Endothelial cell of umbilical vein (primary cell): ENCODE results near the gene SLAMF1. TPM values are rescaled to one million over a fixed set of nuclear protein-coding genes. Genes with fewer than 3 reads are reported as not detected.

ENCODE experiments used
- BruUV-seq: library from RNA; stranded (reverse); fragments of 400-500 nt; replicated peaks from 2 replicates; lab custom pipeline; 2021; lab: Mats Ljungman, UMichigan
- CTCF ChIA-PET: fragments of 300-600, 350-600 bp; sonication (Branson Sonifier 250); formaldehyde crosslinking; loops from one replicate; lab custom pipeline; 2021; ENCODE audit warnings: antibody characterized with exemption, inconsistent platforms; lab: Charles Lee
- POLR2A ChIA-PET: fragments of 300-600, 350-600 bp; sonication (Branson Sonifier 250); formaldehyde crosslinking; loops from one replicate; lab custom pipeline; 2021; ENCODE audit warnings: antibody characterized with exemption, inconsistent platforms; lab: Charles Lee
- DNase-seq: peaks from one replicate; pipeline ENCODE4 v3.0.0-alpha.2; 2011; ENCODE audit warnings: low read depth, low spot score
- FAIRE-seq: peaks from 2 replicates; lab custom pipeline; 2011; peaks lifted over from hg19 to GRCh38; lab: Jason Lieb, UNC
- H2AFZ ChIP-seq: 2 replicates; pipeline ENCODE4 v1.6.0; 2012; ENCODE audit warnings: low read depth, low read length, control low read depth, inconsistent platforms
- H3K27ac ChIP-seq: 2 replicates; pipeline ENCODE4 v1.5.1; 2011; ENCODE audit warnings: low read depth, mild to moderate bottlenecking, control low read depth, low read length, moderate library complexity; ENCODE audit not compliant: insufficient read depth
- H3K27me3 ChIP-seq, 2 experiments: 2 replicates each; pipeline versions ENCODE4 v1.6.0 to v1.6.1; 2011; ENCODE audit warnings: low read length in 2 of 2, mixed read lengths in 1 of 2; ENCODE audit not compliant: control insufficient read depth in 2 of 2, insufficient read depth in 2 of 2
- H3K36me3 ChIP-seq, 2 experiments: 2 replicates in 1 of 2; 3 replicates in 1 of 2; pipeline ENCODE4 v1.5.1; 2011; ENCODE audit warnings: low read length in 2 of 2, mild to moderate bottlenecking in 1 of 2, moderate library complexity in 1 of 2; ENCODE audit not compliant: control insufficient read depth in 2 of 2, insufficient read depth in 2 of 2; ENCODE audit errors: extremely low read depth in 1 of 2
- H3K4me1 ChIP-seq: 3 replicates; pipeline ENCODE4 v1.5.1; 2011; ENCODE audit warnings: mild to moderate bottlenecking, low read length; ENCODE audit not compliant: control insufficient read depth, insufficient read depth; ENCODE audit errors: extremely low read depth
- H3K4me2 ChIP-seq: 2 replicates; pipeline ENCODE4 v1.6.1; 2011; ENCODE audit warnings: low read length, control low read depth, mixed read lengths; ENCODE audit not compliant: insufficient read depth
- H3K4me3 ChIP-seq, 3 experiments: fragments of 200-600 bp in 1 of 3; sonication (generic), shearing (Covaris generic) in 1 of 3; replicated peaks in 1 of 3; 2 replicates each; pipeline ENCODE4 v1.5.1; 2011 to 2016; ENCODE audit warnings: control low read depth in 3 of 3, low read length in 3 of 3, mild to moderate bottlenecking in 2 of 3, inconsistent platforms in 1 of 3, low read depth in 1 of 3, moderate library complexity in 1 of 3; ENCODE audit not compliant: insufficient read depth in 1 of 3
- H3K79me2 ChIP-seq: 2 replicates; pipeline ENCODE4 v1.6.0; 2012; ENCODE audit warnings: low read length, inconsistent platforms; ENCODE audit not compliant: control insufficient read depth, insufficient read depth
- H3K9ac ChIP-seq: replicated peaks from 2 replicates; pipeline ENCODE3; 2011; ENCODE audit warnings: low read length, control low read depth; ENCODE audit not compliant: insufficient read depth; ENCODE audit errors: extremely low read depth
- H3K9me1 ChIP-seq: replicated peaks from 3 replicates; pipeline ENCODE4 v1.6.0; 2011; ENCODE audit warnings: mild to moderate bottlenecking, low read length; ENCODE audit not compliant: control insufficient read depth, insufficient read depth; ENCODE audit errors: extremely low read depth
- H3K9me3 ChIP-seq: replicated peaks from 2 replicates; pipeline ENCODE4 v1.5.1; 2012; ENCODE audit warnings: low read length, inconsistent platforms; ENCODE audit not compliant: control insufficient read depth, insufficient read depth
- H4K20me1 ChIP-seq: replicated peaks from 2 replicates; pipeline ENCODE3; 2011; ENCODE audit warnings: mild to moderate bottlenecking, low read length; ENCODE audit not compliant: control insufficient read depth, insufficient read depth; ENCODE audit errors: extremely low read depth
- EZH2 ChIP-seq: IDR thresholded peaks from 2 replicates; pipeline ENCODE4 v1.6.1; 2012; ENCODE audit warnings: borderline replicate concordance, low read depth, mild to moderate bottlenecking, moderate library complexity, low read length, inconsistent platforms; ENCODE audit not compliant: severe bottlenecking
- FOS ChIP-seq: IDR thresholded peaks from 2 replicates; pipeline ENCODE4 v1.6.1; 2011; ENCODE audit warnings: mild to moderate bottlenecking, low read length, moderate library complexity, borderline replicate concordance; ENCODE audit not compliant: insufficient read depth
- GATA2 ChIP-seq: IDR thresholded peaks from 2 replicates; pipeline ENCODE4 v1.7.0; 2011; ENCODE audit warnings: low read depth, mild to moderate bottlenecking, moderate library complexity, mixed read lengths, low read length; ENCODE audit not compliant: insufficient read length, insufficient read depth
- JUN ChIP-seq: IDR thresholded peaks from 2 replicates; pipeline ENCODE4 v1.6.1; 2011; ENCODE audit warnings: borderline replicate concordance, low read depth; ENCODE audit not compliant: insufficient read length, insufficient read depth
- MYC ChIP-seq: IDR thresholded peaks from one replicate; pipeline ENCODE4 v1.6.1; 2011; ENCODE audit warnings: mild to moderate bottlenecking, low read depth, low read length
- POLR2A ChIP-seq: IDR thresholded peaks from 2 replicates; pipeline ENCODE4 v1.6.1; 2012; ENCODE audit warnings: low read depth, mild to moderate bottlenecking, control low read depth, low read length
- POLR2AphosphoS5 ChIP-seq: IDR thresholded peaks from 2 replicates; pipeline ENCODE4 v1.6.1; 2012; ENCODE audit warnings: low read depth, mild to moderate bottlenecking, control low read depth, low read length, moderate library complexity; ENCODE audit not compliant: insufficient read depth
- dilution Hi-C: fragments of 300-500 bp; cut with MboI; formaldehyde crosslinking; loops from one replicate; pipeline ENCODE4 v1.15.0; 2019; ENCODE audit warnings: low sequenced_read_pairs; ENCODE audit not compliant: extremely low pct_ligation_motif_present
- intact Hi-C: fragments of 100-400 bp; cut with micrococcal nuclease; formaldehyde crosslinking; loops from one replicate; pipeline ENCODE4 v1.10.0; 2022
- polyA plus RNA-seq, 4 experiments: library from polyadenylated mRNA; depleted of rRNA in 3 of 4; stranded (reverse) in 3 of 4; unstranded in 1 of 4; fragments of >200 nt; gene quantifications; 2 replicates each; pipeline versions ENCODE4 v1.2.1 to v1.2.3, GENCODE V29; 2011 to 2012; ENCODE audit warnings: missing spikeins in 1 of 4
- total RNA-seq: library from RNA; stranded (reverse); gene quantifications from 2 replicates; pipeline ENCODE4 v1.2.3, GENCODE V29; 2021
- TF ChIP-seq, protein P1 (sequence below), 2 donors: IDR thresholded peaks; 1 replicate in 1 of 2; 2 replicates in 1 of 2; pipeline ENCODE4 v1.5.1; 2011; ENCODE audit warnings: low read length in 2 of 2, mild to moderate bottlenecking in 2 of 2, moderate library complexity in 2 of 2, control low read depth in 1 of 2, inconsistent platforms in 1 of 2, low read depth in 1 of 2; ENCODE audit not compliant: insufficient read depth in 1 of 2; ENCODE audit errors: extremely low read depth in 1 of 2

The SLAMF1 gene
- total and polyA plus RNA-seq, 2 donors (not counting 3 experiments of a cell fraction or from before 2014, with no cell fraction given), result not detected

DNA sequence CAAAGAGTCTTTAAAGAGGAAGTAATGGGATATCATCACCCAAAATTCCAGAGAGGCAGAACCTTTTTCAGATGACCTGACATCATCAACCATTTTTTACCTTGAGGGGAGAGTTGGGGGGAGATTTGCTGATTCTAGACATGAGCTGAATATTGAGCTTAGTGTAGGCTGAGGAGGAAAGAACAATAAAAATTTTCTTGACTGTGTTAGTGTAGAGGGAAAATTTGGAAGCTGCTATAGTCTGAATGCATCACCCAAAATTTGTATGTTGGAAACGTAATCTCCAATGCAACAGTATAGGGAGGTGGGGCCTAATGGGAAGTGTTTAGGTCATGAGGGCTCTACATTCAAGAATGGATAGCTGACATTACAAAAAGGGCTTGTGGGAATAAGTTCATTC, 49.8 kb downstream of the SLAMF1 start:
- dilution Hi-C loops, result no loop called here
- no peak for FAIRE-seq
- intact Hi-C loops, result no loop called here
- BruUV-seq, result no TSS peak
- Histone ChIP-seq H3K79me2 (no peaks in the 10 kb centered on the region), H3K9me3 (no peaks in the 10 kb centered on the region), H3K36me3 (no peaks in the 10 kb centered on the region), H4K20me1 (no peaks in the 10 kb centered on the region), H3K27ac (no peak overlapping the region), H3K9ac (no peak overlapping the region), H3K27me3 (no peaks in the 10 kb centered on the region), H3K4me2 (no peak overlapping the region), H3K4me1 (no peaks in the 10 kb centered on the region), H3K4me3 (no peak overlapping the region), H2AFZ (no peak overlapping the region), H3K9me1 (no peaks in the 10 kb centered on the region)
- CTCF ChIA-PET, result no interaction called here
- DNase-seq, result no peak
- TF ChIP-seq, protein P1, sequence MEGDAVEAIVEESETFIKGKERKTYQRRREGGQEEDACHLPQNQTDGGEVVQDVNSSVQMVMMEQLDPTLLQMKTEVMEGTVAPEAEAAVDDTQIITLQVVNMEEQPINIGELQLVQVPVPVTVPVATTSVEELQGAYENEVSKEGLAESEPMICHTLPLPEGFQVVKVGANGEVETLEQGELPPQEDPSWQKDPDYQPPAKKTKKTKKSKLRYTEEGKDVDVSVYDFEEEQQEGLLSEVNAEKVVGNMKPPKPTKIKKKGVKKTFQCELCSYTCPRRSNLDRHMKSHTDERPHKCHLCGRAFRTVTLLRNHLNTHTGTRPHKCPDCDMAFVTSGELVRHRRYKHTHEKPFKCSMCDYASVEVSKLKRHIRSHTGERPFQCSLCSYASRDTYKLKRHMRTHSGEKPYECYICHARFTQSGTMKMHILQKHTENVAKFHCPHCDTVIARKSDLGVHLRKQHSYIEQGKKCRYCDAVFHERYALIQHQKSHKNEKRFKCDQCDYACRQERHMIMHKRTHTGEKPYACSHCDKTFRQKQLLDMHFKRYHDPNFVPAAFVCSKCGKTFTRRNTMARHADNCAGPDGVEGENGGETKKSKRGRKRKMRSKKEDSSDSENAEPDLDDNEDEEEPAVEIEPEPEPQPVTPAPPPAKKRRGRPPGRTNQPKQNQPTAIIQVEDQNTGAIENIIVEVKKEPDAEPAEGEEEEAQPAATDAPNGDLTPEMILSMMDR (IDR thresholded peaks at IDR 0.05; ENCODE audit: extremely low read depth in 1 of 2, insufficient read depth in 1 of 2, low read depth in 1 of 2, low read length in 2 of 2), result no peak
- TF ChIP-seq GATA2, result no peak
- TF ChIP-seq POLR2A, result no peak
- TF ChIP-seq FOS, result no peak
- no peak for TF ChIP-seq MYC
- no peak for TF ChIP-seq EZH2
- TF ChIP-seq POLR2AphosphoS5, result no peak
- TF ChIP-seq JUN, result no peak
- POLR2A ChIA-PET, result no interaction called here
